HCT116 (cell line): ENCODE data around the gene FAM76B. TPM values are rescaled to one million over a fixed set of nuclear protein-coding genes. Genes with fewer than 3 reads are reported as not detected.

Source experiments
- ATAC-seq: fragments of 200-7000 bp; cut with Tn5 transposase; 2 replicates; pipeline ENCODE4 v1.9.1; 2020; ENCODE audit warnings: mild to moderate bottlenecking, moderate library complexity
- BruUV-seq: library from RNA; stranded (reverse); fragments of 400-500 nt; replicated peaks from 2 replicates; lab custom pipeline; 2021; lab: Mats Ljungman, UMichigan
- CTCF ChIA-PET: fragments of 300-600 bp; sonication (Branson Sonifier 250); formaldehyde crosslinking; loops from one replicate; lab custom pipeline; 2021; ENCODE audit warnings: antibody characterized with exemption; lab: Charles Lee
- POLR2A ChIA-PET: fragments of 300-600, 350-600 bp; sonication (Branson Sonifier 250); formaldehyde crosslinking; loops from one replicate; lab custom pipeline; 2021; ENCODE audit warnings: antibody characterized with exemption; lab: Charles Lee
- RAD21 ChIA-PET, 2 experiments: fragments of 300-600 bp; sonication (Branson Sonifier 250); formaldehyde crosslinking; loops; one replicate each; lab custom pipeline; 2023; ENCODE audit warnings: low total read pairs in 2 of 2; ENCODE audit not compliant: uncharacterized antibody in 2 of 2, unreplicated experiment in 2 of 2, low non-redundant PET in 1 of 2; lab: Charles Lee
- DNase-seq: peaks from one replicate; pipeline ENCODE4 v3.0.0-alpha.2; 2010; ENCODE audit warnings: low read depth, low spot score
- H2AFZ ChIP-seq: fragments of 200-600 bp; shearing (Covaris generic), sonication (generic); 2 replicates; pipeline ENCODE4 v1.6.1; 2017; ENCODE audit warnings: low read depth, mixed run types, mixed read lengths, antibody characterized with exemption, low read length; ENCODE audit not compliant: poor library complexity, severe bottlenecking
- H3K27ac ChIP-seq: 2 replicates; pipeline ENCODE4 v1.5.1; 2012; ENCODE audit warnings: low read depth, low read length
- H3K27me3 ChIP-seq: fragments of 200-600 bp; sonication (generic); 2 replicates; pipeline ENCODE4 v1.6.1; 2016; ENCODE audit warnings: mixed run types, low read length, mixed read lengths; ENCODE audit not compliant: insufficient read depth
- H3K36me3 ChIP-seq, 2 experiments: fragments of 200-500 bp in 1 of 2; fragments of 200-600 bp in 1 of 2; sonication (Bioruptor generic) in 1 of 2; sonication (generic) in 1 of 2; 2 replicates each; pipeline versions ENCODE4 v1.5.1 to v1.6.1; 2014 to 2016; ENCODE audit warnings: low read length in 2 of 2, inconsistent platforms in 1 of 2, mixed read lengths in 1 of 2, mixed run types in 1 of 2; ENCODE audit not compliant: insufficient read depth in 2 of 2, control insufficient read depth in 1 of 2
- H3K4me1 ChIP-seq, 2 experiments: fragments of 200-600 bp in 1 of 2; sonication (generic) in 1 of 2; 2 replicates each; pipeline versions ENCODE4 v1.5.1 to v1.6.1; 2012 to 2017; ENCODE audit warnings: low read length in 2 of 2, inconsistent platforms in 1 of 2, mild to moderate bottlenecking in 1 of 2, mixed read lengths in 1 of 2, mixed run types in 1 of 2, moderate library complexity in 1 of 2; ENCODE audit not compliant: insufficient read depth in 2 of 2, control insufficient read depth in 1 of 2
- H3K4me2 ChIP-seq: fragments of 200-600 bp; sonication (generic); 2 replicates; pipeline ENCODE4 v1.6.1; 2017; ENCODE audit warnings: mixed run types, low read length, mixed read lengths
- H3K4me3 ChIP-seq, 2 experiments: fragments of 200-600 bp in 1 of 2; sonication (generic) in 1 of 2; replicated peaks in 1 of 2; 2 replicates each; pipeline ENCODE4 v1.5.1; 2011 to 2016; ENCODE audit warnings: low read length in 2 of 2, control low read depth in 1 of 2, low read depth in 1 of 2, mild to moderate bottlenecking in 1 of 2, mixed read lengths in 1 of 2, mixed run types in 1 of 2
- H3K79me2 ChIP-seq: fragments of 200-600 bp; sonication (generic); 2 replicates; pipeline ENCODE4 v1.6.1; 2017; ENCODE audit warnings: mild to moderate bottlenecking, mixed run types, low read length, moderate library complexity, mixed read lengths; ENCODE audit not compliant: insufficient read depth
- H3K9ac ChIP-seq: fragments of 200-600 bp; sonication (generic); 2 replicates; pipeline ENCODE4 v1.6.1; 2016; ENCODE audit warnings: low read length, mixed read lengths
- H3K9me2 ChIP-seq: fragments of 200-600 bp; sonication (generic), shearing (Covaris generic); 2 replicates; pipeline ENCODE4 v1.6.1; 2017; ENCODE audit warnings: mixed run types, mild to moderate bottlenecking, moderate library complexity; ENCODE audit not compliant: insufficient read depth
- H3K9me3 ChIP-seq, 2 experiments: fragments of 200-500 bp in 1 of 2; fragments of 200-600 bp in 1 of 2; sonication (Bioruptor generic) in 1 of 2; sonication (generic) in 1 of 2; 2 replicates each; pipeline ENCODE4 v1.6.1; 2014 to 2017; ENCODE audit warnings: low read length in 2 of 2, mixed read lengths in 2 of 2, inconsistent platforms in 1 of 2, low read depth in 1 of 2, mild to moderate bottlenecking in 1 of 2, mixed run types in 1 of 2, moderate library complexity in 1 of 2; ENCODE audit not compliant: control insufficient read depth in 1 of 2, insufficient read depth in 1 of 2
- H4K20me1 ChIP-seq: fragments of 200-600 bp; sonication (generic), shearing (Covaris generic); 2 replicates; pipeline ENCODE4 v1.6.1; 2017; ENCODE audit warnings: mixed run types, mild to moderate bottlenecking, moderate library complexity; ENCODE audit not compliant: insufficient read depth
- CBX3 ChIP-seq: IDR thresholded peaks from 2 replicates; pipeline ENCODE4 v1.6.1; 2012; ENCODE audit warnings: low read depth
- CEBPB ChIP-seq: IDR thresholded peaks from 2 replicates; pipeline ENCODE4 v1.6.1; 2012; ENCODE audit warnings: low read depth
- CTCF ChIP-seq, 3 experiments: fragments of 200-600 bp in 1 of 3; sonication (generic) in 1 of 3; IDR thresholded peaks in 2 of 3; conservative IDR thresholded peaks in 1 of 3; 2 replicates each; pipeline ENCODE4 v1.5.1; 2012 to 2017; ENCODE audit warnings: low read depth in 2 of 3, low read length in 2 of 3, antibody characterized with exemption in 1 of 3, borderline replicate concordance in 1 of 3, control low read depth in 1 of 3, mild to moderate bottlenecking in 1 of 3, mixed read lengths in 1 of 3, mixed run types in 1 of 3, moderate library complexity in 1 of 3; ENCODE audit not compliant: insufficient read depth in 1 of 3
- EZH2 ChIP-seq: fragments of 200-600 bp; sonication (generic); IDR thresholded peaks from 2 replicates; pipeline ENCODE4 v1.6.1; 2017; ENCODE audit warnings: antibody characterized with exemption, mixed run types
- EZH2phosphoT487 ChIP-seq: fragments of 200-600 bp; IDR thresholded peaks from 2 replicates; pipeline ENCODE4 v1.6.1; 2018; ENCODE audit warnings: antibody characterized with exemption, borderline replicate concordance
- JUND ChIP-seq: IDR thresholded peaks from 2 replicates; pipeline ENCODE4 v1.6.1; 2012
- POLR2A ChIP-seq: IDR thresholded peaks from 2 replicates; pipeline ENCODE4 v1.7.0; 2011; ENCODE audit warnings: borderline replicate concordance; ENCODE audit not compliant: insufficient read depth, insufficient read length; ENCODE audit errors: extremely low read depth
- POLR2AphosphoS5 ChIP-seq: IDR thresholded peaks from 2 replicates; pipeline ENCODE4 v1.6.1; 2011; ENCODE audit warnings: mild to moderate bottlenecking, low read depth, low read length, moderate library complexity
- REST ChIP-seq: IDR thresholded peaks from 2 replicates; pipeline ENCODE4 v1.6.1; 2012; ENCODE audit warnings: low read depth
- SIN3A ChIP-seq: IDR thresholded peaks from 2 replicates; pipeline ENCODE4 v1.6.1; 2012; ENCODE audit warnings: low read depth
- SP1 ChIP-seq: IDR thresholded peaks from 2 replicates; pipeline ENCODE4 v1.6.1; 2012; ENCODE audit warnings: low read depth
- SRF ChIP-seq: IDR thresholded peaks from 2 replicates; pipeline ENCODE4 v1.6.1; 2012; ENCODE audit warnings: low read depth
- YY1 ChIP-seq: IDR thresholded peaks from 2 replicates; pipeline ENCODE4 v1.6.1; 2011; ENCODE audit warnings: low read length, low read depth, moderate library complexity, mild to moderate bottlenecking; ENCODE audit not compliant: insufficient replicate concordance; ENCODE audit errors: extremely low read depth
- ZBTB33 ChIP-seq: IDR thresholded peaks from 2 replicates; pipeline ENCODE4 v1.6.1; 2011; ENCODE audit warnings: mild to moderate bottlenecking, low read length, moderate library complexity; ENCODE audit not compliant: insufficient replicate concordance; ENCODE audit errors: extremely low read depth
- ZFX ChIP-seq: fragments of 450-650 bp; IDR thresholded peaks from 2 replicates; pipeline ENCODE4 v1.6.1; 2017
- intact Hi-C: fragments of 100-400 bp; cut with micrococcal nuclease; formaldehyde crosslinking; loops from 2 replicates; pipeline ENCODE4 v1.10.0; 2022
- total RNA-seq: library from RNA; stranded (reverse); gene quantifications from one replicate; pipeline ENCODE4 v1.2.1, GENCODE V29; 2021; ENCODE audit not compliant: unreplicated experiment

Gene FAM76B
- total RNA-seq, 1 experiment from 2014 or later, result 27.5 TPM

GRCh38 chr11:95805869-95806268 is 16.3 kb upstream of the FAM76B start (continued):
- TF ChIP-seq REST (no peak), ZFX (no peak), SRF (no peak), SIN3A (no peak), SP1 (no peak)

- no peak overlapping the region for H3K27ac ChIP-seq
- ATAC-seq (no peak), DNase-seq (no peak)
- POLR2A ChIA-PET, result no interaction called here
- intact Hi-C loops, result no loop called here
- H3K9me3 ChIP-seq, result no peaks in the 10 kb centered on the region
- no peaks in the 10 kb centered on the region for H3K27me3 ChIP-seq
- no peak overlapping the region for H3K4me3 ChIP-seq
- H3K36me3 ChIP-seq, result 0 out of 4 replicates have a peak, but pooled peaks cover 0 to 6% of the 10 kb centered on the region in 2 experiments
- H3K79me2 ChIP-seq, result no peaks in the 10 kb centered on the region
- H3K4me2 ChIP-seq, result no peak overlapping the region
- BruUV-seq, result no TSS peak
- RAD21 ChIA-PET, result no interaction called here
- CTCF ChIA-PET, result no interaction called here
- no peaks in the 10 kb centered on the region for H3K4me1 ChIP-seq
- no peak overlapping the region for H3K9ac ChIP-seq
- H2AFZ ChIP-seq, result no peak overlapping the region
- no peaks in the 10 kb centered on the region for H4K20me1 ChIP-seq
- no peaks in the 10 kb centered on the region for H3K9me2 ChIP-seq
- TF ChIP-seq POLR2AphosphoS5, result no peak
- TF ChIP-seq REST, result no peak
- no peak for TF ChIP-seq ZFX
- no peak for TF ChIP-seq CTCF (IDR thresholded peaks at IDR 0.05 in 2 of 3, conservative IDR thresholded peaks at IDR 0.05 in 1 of 3; ENCODE audit: borderline replicate concordance in 1 of 3, insufficient read depth in 1 of 3, low read depth in 2 of 3, low read length in 2 of 3)
- TF ChIP-seq POLR2A, result no peak
- TF ChIP-seq EZH2phosphoT487, result no peak
- no peak for TF ChIP-seq CEBPB
- no peak for TF ChIP-seq EZH2
- no peak for TF ChIP-seq ZBTB33
- TF ChIP-seq JUND, result no peak
- no peak for TF ChIP-seq YY1
- no peak for TF ChIP-seq CBX3
Observed at GRCh38 chr11:95803973-95804372, 14.4 kb upstream of the FAM76B start.
